GM06990 (cell line): ENCODE data around the gene PVALB.

ENCODE experiments used
- DNase-seq: peaks from one replicate; pipeline ENCODE4 v3.0.0-alpha.2; 2011; ENCODE audit not compliant: insufficient read length; ENCODE audit errors: extremely low read depth
- H3K27me3 ChIP-seq: replicated peaks from 2 replicates; pipeline ENCODE4 v1.6.0; 2011; ENCODE audit warnings: low read length; ENCODE audit not compliant: control insufficient read depth, insufficient read depth
- H3K36me3 ChIP-seq: 2 replicates; pipeline ENCODE4 v1.5.1; 2011; ENCODE audit warnings: low read length; ENCODE audit not compliant: control insufficient read depth, insufficient read depth
- H3K4me3 ChIP-seq: replicated peaks from 2 replicates; pipeline ENCODE4 v1.5.1; 2011; ENCODE audit warnings: low read depth, mild to moderate bottlenecking, control low read depth, low read length
- TF ChIP-seq, protein P1 (sequence below): IDR thresholded peaks from 2 replicates; pipeline ENCODE4 v1.5.1; 2011; ENCODE audit warnings: low read length, control low read depth, mild to moderate bottlenecking, inconsistent platforms; ENCODE audit not compliant: insufficient read depth, poor library complexity, severe bottlenecking

Gene PVALB

DNA sequence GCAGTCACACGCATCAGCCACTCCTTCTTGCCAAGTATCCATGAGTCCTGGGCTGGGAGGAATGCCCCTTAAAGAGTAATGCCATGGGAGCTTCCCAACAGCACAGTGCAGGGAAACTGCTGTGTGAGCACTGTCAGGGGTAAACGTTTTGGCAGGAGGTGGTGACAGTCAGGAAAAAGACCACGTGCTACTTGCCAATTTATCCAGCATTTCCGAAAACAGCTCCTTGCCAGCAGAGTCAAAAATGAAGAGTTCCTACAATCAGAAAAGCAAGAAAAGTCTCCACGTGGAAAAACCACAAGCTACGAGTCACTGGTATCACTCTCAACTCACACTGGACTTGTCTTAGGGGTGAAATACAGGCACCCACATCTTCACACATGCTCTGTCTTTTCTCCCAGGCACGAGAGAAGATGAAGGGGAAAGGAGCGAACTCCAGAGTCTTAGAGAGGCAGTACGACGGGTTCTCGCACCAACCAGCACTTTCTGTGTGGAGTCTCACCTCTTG, 50.8 kb downstream of the PVALB start:
- H3K4me3 ChIP-seq, result no peak overlapping the region
- no peaks in the 10 kb centered on the region for H3K27me3 ChIP-seq
- DNase-seq, result no peak
- no peaks in the 10 kb centered on the region; the same call in 1 of the 2 replicates for H3K36me3 ChIP-seq
- TF ChIP-seq, protein P1, sequence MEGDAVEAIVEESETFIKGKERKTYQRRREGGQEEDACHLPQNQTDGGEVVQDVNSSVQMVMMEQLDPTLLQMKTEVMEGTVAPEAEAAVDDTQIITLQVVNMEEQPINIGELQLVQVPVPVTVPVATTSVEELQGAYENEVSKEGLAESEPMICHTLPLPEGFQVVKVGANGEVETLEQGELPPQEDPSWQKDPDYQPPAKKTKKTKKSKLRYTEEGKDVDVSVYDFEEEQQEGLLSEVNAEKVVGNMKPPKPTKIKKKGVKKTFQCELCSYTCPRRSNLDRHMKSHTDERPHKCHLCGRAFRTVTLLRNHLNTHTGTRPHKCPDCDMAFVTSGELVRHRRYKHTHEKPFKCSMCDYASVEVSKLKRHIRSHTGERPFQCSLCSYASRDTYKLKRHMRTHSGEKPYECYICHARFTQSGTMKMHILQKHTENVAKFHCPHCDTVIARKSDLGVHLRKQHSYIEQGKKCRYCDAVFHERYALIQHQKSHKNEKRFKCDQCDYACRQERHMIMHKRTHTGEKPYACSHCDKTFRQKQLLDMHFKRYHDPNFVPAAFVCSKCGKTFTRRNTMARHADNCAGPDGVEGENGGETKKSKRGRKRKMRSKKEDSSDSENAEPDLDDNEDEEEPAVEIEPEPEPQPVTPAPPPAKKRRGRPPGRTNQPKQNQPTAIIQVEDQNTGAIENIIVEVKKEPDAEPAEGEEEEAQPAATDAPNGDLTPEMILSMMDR, result no peak

GRCh38 chr22:36765131-36765942, 51.5 kb downstream of the PVALB start:
- Histone ChIP-seq H3K27me3 (no peaks in the 10 kb centered on the region), H3K4me3 (no peak overlapping the region), H3K36me3 (no peaks in the 10 kb centered on the region; the same call in 1 of the 2 replicates)
- TF ChIP-seq, protein P1, result no peak
- no peak for DNase-seq

- Histone ChIP-seq H3K4me3 (no peak overlapping the region), H3K27me3 (no peaks in the 10 kb centered on the region), H3K36me3 (no peaks in the 10 kb centered on the region; the same call in 1 of the 2 replicates)
- TF ChIP-seq, protein P1, result no peak
- no peak for DNase-seq
Measured at GRCh38 chr22:36764641-36765040, 52.2 kb downstream of the PVALB start.

GRCh38 chr22:36764060-36764459, 52.8 kb downstream of the PVALB start:
- H3K4me3 ChIP-seq, result no peak overlapping the region
- TF ChIP-seq, protein P1, result no peak
- no peaks in the 10 kb centered on the region; the same call in 1 of the 2 replicates for H3K36me3 ChIP-seq
- DNase-seq, result no peak
- no peaks in the 10 kb centered on the region for H3K27me3 ChIP-seq

- DNase-seq, result no peak
- Histone ChIP-seq H3K36me3 (no peaks in the 10 kb centered on the region; the same call in 1 of the 2 replicates), H3K4me3 (no peak overlapping the region), H3K27me3 (no peaks in the 10 kb centered on the region)
- TF ChIP-seq, protein P1, result no peak
Measured at GRCh38 chr22:36763576-36763975, 53.3 kb downstream of the PVALB start.
